Caco-2 (cell line): ENCODE data around the gene SORCS2. TPM values are rescaled to one million over a fixed set of nuclear protein-coding genes. Genes with fewer than 3 reads are reported as not detected.

Experiments
- BruUV-seq: library from RNA; stranded (reverse); fragments of 400-500 nt; replicated peaks from 2 replicates; lab custom pipeline; 2021; lab: Mats Ljungman, UMichigan
- CTCF ChIA-PET: fragments of 300-600 bp; sonication (Branson Sonifier 250); formaldehyde crosslinking; loops from one replicate; lab custom pipeline; 2022; ENCODE audit warnings: antibody characterized with exemption; lab: Charles Lee
- POLR2A ChIA-PET: fragments of 300-600 bp; sonication (Branson Sonifier 250); formaldehyde crosslinking; loops from one replicate; lab custom pipeline; 2022; ENCODE audit warnings: antibody characterized with exemption; lab: Charles Lee
- DNase-seq, 2 experiments: peaks; one replicate each; pipeline versions ENCODE4 v3.0.0 to v3.0.0-alpha.2; 2020 to 2022
- H3K27me3 ChIP-seq: replicated peaks from 2 replicates; pipeline ENCODE4 v1.6.0; 2011; ENCODE audit warnings: low read length; ENCODE audit not compliant: control insufficient read depth, insufficient read depth
- H3K36me3 ChIP-seq: 2 replicates; pipeline ENCODE4 v1.5.1; 2011; ENCODE audit warnings: low read length; ENCODE audit not compliant: control insufficient read depth, insufficient read depth
- H3K4me1 ChIP-seq: fragments of 250-450 bp; sonication (Bioruptor Pico); 2 replicates; pipeline ENCODE4 v1.5.1; 2020; ENCODE audit warnings: mild to moderate bottlenecking
- H3K4me3 ChIP-seq: 2 replicates; pipeline ENCODE4 v1.5.1; 2011; ENCODE audit warnings: low read depth, mild to moderate bottlenecking, control low read depth, low read length
- H3K9me3 ChIP-seq: fragments of 250-450 bp; sonication (Bioruptor Pico); 2 replicates; pipeline ENCODE4 v1.5.1; 2020; ENCODE audit warnings: mild to moderate bottlenecking, moderate library complexity
- H3K27ac Mint-ChIP-seq: one replicate; pipeline ENCODE4 v1.8.0; 2022; ENCODE audit warnings: mixed read lengths; ENCODE audit not compliant: unreplicated experiment
- H3K27me3 Mint-ChIP-seq: one replicate; pipeline ENCODE4 v1.8.0; 2022; ENCODE audit warnings: mixed read lengths; ENCODE audit not compliant: insufficient read depth, unreplicated experiment
- H3K36me3 Mint-ChIP-seq: one replicate; pipeline ENCODE4 v1.8.0; 2022; ENCODE audit warnings: mild to moderate bottlenecking, mixed read lengths; ENCODE audit not compliant: insufficient read depth, unreplicated experiment
- H3K4me1 Mint-ChIP-seq: one replicate; pipeline ENCODE4 v1.8.0; 2022; ENCODE audit warnings: low read depth, mixed read lengths; ENCODE audit not compliant: unreplicated experiment
- H3K4me3 Mint-ChIP-seq: one replicate; pipeline ENCODE4 v1.8.0; 2022; ENCODE audit warnings: mild to moderate bottlenecking, moderate library complexity, mixed read lengths; ENCODE audit not compliant: unreplicated experiment
- H3K9me3 Mint-ChIP-seq: one replicate; pipeline ENCODE4 v1.8.0; 2022; ENCODE audit warnings: mixed read lengths; ENCODE audit not compliant: unreplicated experiment
- intact Hi-C: fragments of 100-400 bp; cut with micrococcal nuclease; formaldehyde crosslinking; loops from one replicate; pipeline ENCODE4 v1.10.0; 2022; ENCODE audit not compliant: unreplicated experiment
- total RNA-seq: library from RNA; stranded (reverse); gene quantifications from 2 replicates; pipeline ENCODE4 v1.2.3, GENCODE V29; 2022
- TF ChIP-seq, protein P1 (sequence below), 2 experiments: fragments of 200-600 bp in 1 of 2; IDR thresholded peaks; 1 replicate in 1 of 2; 2 replicates in 1 of 2; pipeline versions ENCODE4 v1.5.1 to v1.8.0; 2011 to 2022; ENCODE audit warnings: antibody characterized with exemption in 1 of 2, control low read depth in 1 of 2, inconsistent platforms in 1 of 2, low read depth in 1 of 2, low read length in 1 of 2, mild to moderate bottlenecking in 1 of 2, moderate library complexity in 1 of 2; ENCODE audit not compliant: insufficient read depth in 1 of 2, severe bottlenecking in 1 of 2, unreplicated experiment in 1 of 2

The SORCS2 gene
- total RNA-seq, 1 experiment from 2014 or later, result 1.6 TPM

DNA sequence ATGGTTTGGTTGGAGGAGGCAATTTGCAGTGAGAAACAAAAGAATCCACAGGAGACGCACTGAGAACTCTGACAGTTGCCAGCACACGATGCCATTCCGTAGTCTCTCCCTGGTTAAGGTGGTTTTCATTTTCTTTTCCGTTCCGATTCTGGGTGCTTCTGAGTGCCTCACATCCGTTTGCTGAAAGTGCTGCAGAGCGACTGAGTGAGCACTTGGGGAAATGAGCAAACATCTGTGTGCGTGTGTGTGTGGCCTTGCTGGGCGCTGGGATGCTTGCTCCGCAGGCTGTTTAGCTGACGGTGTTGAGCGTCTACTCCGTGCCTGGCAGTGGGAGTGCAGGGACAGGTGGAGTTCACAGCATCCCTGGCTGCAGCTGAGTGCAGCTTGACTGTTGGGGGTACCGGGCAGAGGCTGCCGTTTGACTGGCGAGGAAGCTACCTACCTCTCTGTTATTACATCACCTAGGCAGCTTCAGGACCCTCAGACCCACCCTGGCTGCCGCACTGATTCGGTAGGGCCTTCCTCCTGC is 49.3 kb downstream of the SORCS2 start:
- no TSS peak for BruUV-seq
- H3K4me3 Mint-ChIP-seq, result no peak overlapping the region
- Histone ChIP-seq H3K4me1 (no peaks in the 10 kb centered on the region), H3K4me3 (no peak overlapping the region), H3K9me3 (no peaks in the 10 kb centered on the region), H3K36me3 (no peaks in the 10 kb centered on the region), H3K27me3 (no peaks in the 10 kb centered on the region)
- no peaks in the 10 kb centered on the region for H3K27me3 Mint-ChIP-seq
- no peaks in the 10 kb centered on the region for H3K4me1 Mint-ChIP-seq
- CTCF ChIA-PET, result no interaction called here
- H3K27ac Mint-ChIP-seq, result no peak overlapping the region
- TF ChIP-seq, protein P1, sequence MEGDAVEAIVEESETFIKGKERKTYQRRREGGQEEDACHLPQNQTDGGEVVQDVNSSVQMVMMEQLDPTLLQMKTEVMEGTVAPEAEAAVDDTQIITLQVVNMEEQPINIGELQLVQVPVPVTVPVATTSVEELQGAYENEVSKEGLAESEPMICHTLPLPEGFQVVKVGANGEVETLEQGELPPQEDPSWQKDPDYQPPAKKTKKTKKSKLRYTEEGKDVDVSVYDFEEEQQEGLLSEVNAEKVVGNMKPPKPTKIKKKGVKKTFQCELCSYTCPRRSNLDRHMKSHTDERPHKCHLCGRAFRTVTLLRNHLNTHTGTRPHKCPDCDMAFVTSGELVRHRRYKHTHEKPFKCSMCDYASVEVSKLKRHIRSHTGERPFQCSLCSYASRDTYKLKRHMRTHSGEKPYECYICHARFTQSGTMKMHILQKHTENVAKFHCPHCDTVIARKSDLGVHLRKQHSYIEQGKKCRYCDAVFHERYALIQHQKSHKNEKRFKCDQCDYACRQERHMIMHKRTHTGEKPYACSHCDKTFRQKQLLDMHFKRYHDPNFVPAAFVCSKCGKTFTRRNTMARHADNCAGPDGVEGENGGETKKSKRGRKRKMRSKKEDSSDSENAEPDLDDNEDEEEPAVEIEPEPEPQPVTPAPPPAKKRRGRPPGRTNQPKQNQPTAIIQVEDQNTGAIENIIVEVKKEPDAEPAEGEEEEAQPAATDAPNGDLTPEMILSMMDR (IDR thresholded peaks at IDR 0.05; ENCODE audit: insufficient read depth in 1 of 2, low read depth in 1 of 2, low read length in 1 of 2, severe bottlenecking in 1 of 2, unreplicated experiment in 1 of 2), result no peak
- intact Hi-C loops, result no loop called here
- H3K9me3 Mint-ChIP-seq, result no peaks in the 10 kb centered on the region
- no peak for DNase-seq
- H3K36me3 Mint-ChIP-seq, result no peaks in the 10 kb centered on the region
- POLR2A ChIA-PET, result no interaction called here

DNA sequence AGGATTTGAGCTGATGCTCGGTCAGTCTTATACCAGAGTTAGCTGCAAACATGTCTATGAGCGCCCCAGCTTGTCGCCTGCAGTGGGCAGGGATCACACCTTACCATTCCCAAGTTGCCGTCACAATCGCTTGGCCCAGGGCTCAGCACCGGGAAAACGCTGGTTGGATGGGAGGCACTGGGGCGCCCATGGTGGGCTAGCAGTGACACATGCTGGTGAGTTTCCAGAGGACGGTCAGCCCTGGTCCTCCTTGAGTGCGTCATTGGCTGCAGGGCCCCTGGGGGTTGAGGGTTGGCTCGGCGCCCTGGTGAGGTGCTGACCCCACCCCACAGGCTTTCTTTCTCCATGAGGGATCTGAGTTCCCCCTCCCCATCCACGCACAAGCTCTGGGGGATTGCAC is 50.4 kb downstream of the SORCS2 start:
- Histone ChIP-seq H3K9me3 (no peaks in the 10 kb centered on the region), H3K27me3 (no peaks in the 10 kb centered on the region), H3K4me1 (no peaks in the 10 kb centered on the region), H3K4me3 (no peak overlapping the region), H3K36me3 (no peaks in the 10 kb centered on the region)
- H3K4me3 Mint-ChIP-seq, result no peak overlapping the region
- BruUV-seq, result no TSS peak
- H3K9me3 Mint-ChIP-seq, result no peaks in the 10 kb centered on the region
- TF ChIP-seq, protein P1 (IDR thresholded peaks at IDR 0.05; ENCODE audit: insufficient read depth in 1 of 2, low read depth in 1 of 2, low read length in 1 of 2, severe bottlenecking in 1 of 2, unreplicated experiment in 1 of 2), result no peak
- intact Hi-C loops, result no loop called here
- POLR2A ChIA-PET, result no interaction called here
- no peak for DNase-seq
- H3K27me3 Mint-ChIP-seq, result no peaks in the 10 kb centered on the region
- CTCF ChIA-PET, result no interaction called here
- H3K4me1 Mint-ChIP-seq, result no peaks in the 10 kb centered on the region
- no peak overlapping the region for H3K27ac Mint-ChIP-seq
- H3K36me3 Mint-ChIP-seq, result no peaks in the 10 kb centered on the region

DNA sequence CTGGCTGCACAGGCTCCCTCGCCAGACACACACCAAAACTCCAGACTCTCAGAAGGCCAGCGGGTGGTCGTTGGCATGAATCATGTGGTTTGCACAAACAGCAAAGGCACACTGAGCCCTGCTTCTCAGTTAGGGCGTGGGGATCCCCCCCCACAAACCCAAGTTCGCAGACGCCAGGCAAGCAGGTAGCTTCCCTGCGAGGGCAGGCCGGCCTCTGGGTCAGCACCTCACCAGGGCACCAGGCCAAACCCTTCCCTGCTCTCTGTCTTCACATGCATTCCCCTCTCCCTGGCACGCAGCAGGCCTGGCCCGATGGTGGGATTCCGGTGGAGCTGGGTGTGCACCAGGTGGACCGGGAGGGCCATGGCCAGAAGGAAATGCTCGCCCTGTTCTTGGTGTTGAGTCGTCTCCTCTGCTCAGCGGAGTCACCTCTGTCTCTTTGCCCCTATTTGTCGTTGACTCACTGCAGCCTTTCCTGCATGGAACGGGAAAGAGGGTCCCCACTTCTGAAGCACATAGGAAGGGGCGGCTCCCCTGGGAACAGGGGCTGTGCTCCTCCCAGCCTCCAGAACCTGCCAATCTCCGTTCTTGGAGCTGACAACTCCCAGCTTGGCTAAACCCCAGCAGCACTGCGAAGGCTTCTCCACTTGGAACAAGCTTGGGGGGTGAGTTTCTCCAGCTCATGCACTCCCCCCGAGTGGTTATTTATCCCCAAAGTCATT is 51.4 kb downstream of the SORCS2 start:
- Histone ChIP-seq H3K4me3 (no peak overlapping the region), H3K9me3 (peaks cover 3% of the 10 kb centered on the region; the same call in 1 of the 2 replicates), H3K36me3 (no peaks in the 10 kb centered on the region), H3K27me3 (no peaks in the 10 kb centered on the region), H3K4me1 (no peaks in the 10 kb centered on the region)
- Mint-ChIP-seq H3K4me3 (no peak overlapping the region), H3K9me3 (no peaks in the 10 kb centered on the region), H3K27me3 (no peaks in the 10 kb centered on the region), H3K27ac (no peak overlapping the region), H3K4me1 (no peaks in the 10 kb centered on the region), H3K36me3 (no peaks in the 10 kb centered on the region)
- no TSS peak for BruUV-seq
- intact Hi-C loops, result no loop called here
- ChIA-PET POLR2A (no interaction called here), CTCF (no interaction called here)
- DNase-seq, result no peak
- TF ChIP-seq, protein P1 (IDR thresholded peaks at IDR 0.05; ENCODE audit: insufficient read depth in 1 of 2, low read depth in 1 of 2, low read length in 1 of 2, severe bottlenecking in 1 of 2, unreplicated experiment in 1 of 2), result no peak
